ENCODE measurements around the gene TRIM6.

DNA sequence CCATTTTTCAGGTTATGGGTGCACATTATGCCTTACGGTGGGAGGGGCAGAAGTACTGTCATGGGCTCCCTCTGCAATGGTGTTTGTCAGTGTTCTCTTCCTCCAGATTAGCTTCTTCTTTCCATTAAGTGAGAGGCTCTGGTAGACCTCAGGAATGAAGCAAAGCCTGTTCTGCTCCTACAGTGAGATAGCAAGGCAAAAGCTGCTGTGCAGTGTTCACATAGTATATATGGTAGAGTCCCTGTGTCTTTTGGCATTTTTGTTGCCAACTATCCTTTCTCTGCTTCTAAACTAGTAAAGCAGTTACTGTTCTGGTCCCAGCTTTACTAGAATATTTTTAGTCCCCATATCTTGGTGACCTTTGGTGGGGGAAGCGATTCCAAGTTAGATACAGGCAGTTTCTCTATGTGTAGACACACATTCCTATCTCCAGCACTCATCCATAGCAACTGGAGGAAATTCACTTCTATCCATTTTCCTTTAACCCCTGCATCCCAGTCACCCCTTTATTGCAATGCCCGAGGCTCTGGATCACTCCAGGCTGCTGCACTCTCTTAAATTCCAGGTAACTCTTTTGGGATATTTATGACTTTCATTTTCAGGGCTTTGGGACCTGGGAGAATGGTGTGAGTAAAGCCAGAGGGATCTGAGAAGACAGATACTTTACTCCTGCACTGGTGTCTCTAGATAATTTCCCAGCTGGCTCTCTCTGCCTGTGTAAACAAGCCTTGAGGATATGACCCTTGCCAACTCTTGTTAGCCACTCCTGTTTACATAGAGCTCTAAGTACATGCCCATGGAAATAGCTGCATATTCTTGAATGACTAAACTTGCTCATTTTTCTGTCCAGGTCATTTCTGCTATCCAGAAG, 24.4 kb downstream of the TRIM6 start:
- TF ChIP-seq EZH2 (IDR thresholded peaks at IDR 0.05; ENCODE audit: low read depth, unreplicated experiment) (no peak), POLR2AphosphoS5 (IDR thresholded peaks at IDR 0.05; ENCODE audit: low read depth) (no peak), EZH2phosphoT487 (IDR thresholded peaks at IDR 0.05; ENCODE audit: unreplicated experiment) (no peak), ZNF114 (CRISPR knock-in tag; IDR thresholded peaks at IDR 0.05) (no peak), JUNB (IDR thresholded peaks at IDR 0.05; ENCODE audit: unreplicated experiment) (no peak), CREB1 (CRISPR knock-in tag; IDR thresholded peaks at IDR 0.05; ENCODE audit: low read depth) (no peak), NANOG (IDR thresholded peaks at IDR 0.05; ENCODE audit: borderline replicate concordance) (no peak), ZNF331 (CRISPR knock-in tag; IDR thresholded peaks at IDR 0.05; ENCODE audit: low read depth) (no peak), STAT1 (IDR thresholded peaks at IDR 0.05; ENCODE audit: unreplicated experiment) (no peak)
- TF ChIP-seq, protein P1, sequence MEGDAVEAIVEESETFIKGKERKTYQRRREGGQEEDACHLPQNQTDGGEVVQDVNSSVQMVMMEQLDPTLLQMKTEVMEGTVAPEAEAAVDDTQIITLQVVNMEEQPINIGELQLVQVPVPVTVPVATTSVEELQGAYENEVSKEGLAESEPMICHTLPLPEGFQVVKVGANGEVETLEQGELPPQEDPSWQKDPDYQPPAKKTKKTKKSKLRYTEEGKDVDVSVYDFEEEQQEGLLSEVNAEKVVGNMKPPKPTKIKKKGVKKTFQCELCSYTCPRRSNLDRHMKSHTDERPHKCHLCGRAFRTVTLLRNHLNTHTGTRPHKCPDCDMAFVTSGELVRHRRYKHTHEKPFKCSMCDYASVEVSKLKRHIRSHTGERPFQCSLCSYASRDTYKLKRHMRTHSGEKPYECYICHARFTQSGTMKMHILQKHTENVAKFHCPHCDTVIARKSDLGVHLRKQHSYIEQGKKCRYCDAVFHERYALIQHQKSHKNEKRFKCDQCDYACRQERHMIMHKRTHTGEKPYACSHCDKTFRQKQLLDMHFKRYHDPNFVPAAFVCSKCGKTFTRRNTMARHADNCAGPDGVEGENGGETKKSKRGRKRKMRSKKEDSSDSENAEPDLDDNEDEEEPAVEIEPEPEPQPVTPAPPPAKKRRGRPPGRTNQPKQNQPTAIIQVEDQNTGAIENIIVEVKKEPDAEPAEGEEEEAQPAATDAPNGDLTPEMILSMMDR (conservative IDR thresholded peaks at IDR 0.05; ENCODE audit: low read depth in 2 of 2) = no peak
- TF ChIP-seq, protein P2, sequence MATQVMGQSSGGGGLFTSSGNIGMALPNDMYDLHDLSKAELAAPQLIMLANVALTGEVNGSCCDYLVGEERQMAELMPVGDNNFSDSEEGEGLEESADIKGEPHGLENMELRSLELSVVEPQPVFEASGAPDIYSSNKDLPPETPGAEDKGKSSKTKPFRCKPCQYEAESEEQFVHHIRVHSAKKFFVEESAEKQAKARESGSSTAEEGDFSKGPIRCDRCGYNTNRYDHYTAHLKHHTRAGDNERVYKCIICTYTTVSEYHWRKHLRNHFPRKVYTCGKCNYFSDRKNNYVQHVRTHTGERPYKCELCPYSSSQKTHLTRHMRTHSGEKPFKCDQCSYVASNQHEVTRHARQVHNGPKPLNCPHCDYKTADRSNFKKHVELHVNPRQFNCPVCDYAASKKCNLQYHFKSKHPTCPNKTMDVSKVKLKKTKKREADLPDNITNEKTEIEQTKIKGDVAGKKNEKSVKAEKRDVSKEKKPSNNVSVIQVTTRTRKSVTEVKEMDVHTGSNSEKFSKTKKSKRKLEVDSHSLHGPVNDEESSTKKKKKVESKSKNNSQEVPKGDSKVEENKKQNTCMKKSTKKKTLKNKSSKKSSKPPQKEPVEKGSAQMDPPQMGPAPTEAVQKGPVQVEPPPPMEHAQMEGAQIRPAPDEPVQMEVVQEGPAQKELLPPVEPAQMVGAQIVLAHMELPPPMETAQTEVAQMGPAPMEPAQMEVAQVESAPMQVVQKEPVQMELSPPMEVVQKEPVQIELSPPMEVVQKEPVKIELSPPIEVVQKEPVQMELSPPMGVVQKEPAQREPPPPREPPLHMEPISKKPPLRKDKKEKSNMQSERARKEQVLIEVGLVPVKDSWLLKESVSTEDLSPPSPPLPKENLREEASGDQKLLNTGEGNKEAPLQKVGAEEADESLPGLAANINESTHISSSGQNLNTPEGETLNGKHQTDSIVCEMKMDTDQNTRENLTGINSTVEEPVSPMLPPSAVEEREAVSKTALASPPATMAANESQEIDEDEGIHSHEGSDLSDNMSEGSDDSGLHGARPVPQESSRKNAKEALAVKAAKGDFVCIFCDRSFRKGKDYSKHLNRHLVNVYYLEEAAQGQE (IDR thresholded peaks at IDR 0.05; ENCODE audit: unreplicated experiment) = no peak
- TF ChIP-seq, protein P3, sequence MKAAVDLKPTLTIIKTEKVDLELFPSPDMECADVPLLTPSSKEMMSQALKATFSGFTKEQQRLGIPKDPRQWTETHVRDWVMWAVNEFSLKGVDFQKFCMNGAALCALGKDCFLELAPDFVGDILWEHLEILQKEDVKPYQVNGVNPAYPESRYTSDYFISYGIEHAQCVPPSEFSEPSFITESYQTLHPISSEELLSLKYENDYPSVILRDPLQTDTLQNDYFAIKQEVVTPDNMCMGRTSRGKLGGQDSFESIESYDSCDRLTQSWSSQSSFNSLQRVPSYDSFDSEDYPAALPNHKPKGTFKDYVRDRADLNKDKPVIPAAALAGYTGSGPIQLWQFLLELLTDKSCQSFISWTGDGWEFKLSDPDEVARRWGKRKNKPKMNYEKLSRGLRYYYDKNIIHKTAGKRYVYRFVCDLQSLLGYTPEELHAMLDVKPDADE (IDR thresholded peaks at IDR 0.05) = no peak
